HG03565 (cell line): ENCODE data around the gene CNTF.
"Not testable (repeated sequence)": the region's sequence is repeated elsewhere in the genome, so short reads cannot be mapped to it uniquely, and the experiment has no call there.

ENCODE experiments used
- ATAC-seq: cut with Tn5 transposase; IDR thresholded peaks from one replicate; pipeline ENCODE4 v1.9.1; 2021; ENCODE audit warnings: mild to moderate bottlenecking, moderate library complexity; ENCODE audit not compliant: unreplicated experiment

Gene CNTF, protein sequence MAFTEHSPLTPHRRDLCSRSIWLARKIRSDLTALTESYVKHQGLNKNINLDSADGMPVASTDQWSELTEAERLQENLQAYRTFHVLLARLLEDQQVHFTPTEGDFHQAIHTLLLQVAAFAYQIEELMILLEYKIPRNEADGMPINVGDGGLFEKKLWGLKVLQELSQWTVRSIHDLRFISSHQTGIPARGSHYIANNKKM

DNA sequence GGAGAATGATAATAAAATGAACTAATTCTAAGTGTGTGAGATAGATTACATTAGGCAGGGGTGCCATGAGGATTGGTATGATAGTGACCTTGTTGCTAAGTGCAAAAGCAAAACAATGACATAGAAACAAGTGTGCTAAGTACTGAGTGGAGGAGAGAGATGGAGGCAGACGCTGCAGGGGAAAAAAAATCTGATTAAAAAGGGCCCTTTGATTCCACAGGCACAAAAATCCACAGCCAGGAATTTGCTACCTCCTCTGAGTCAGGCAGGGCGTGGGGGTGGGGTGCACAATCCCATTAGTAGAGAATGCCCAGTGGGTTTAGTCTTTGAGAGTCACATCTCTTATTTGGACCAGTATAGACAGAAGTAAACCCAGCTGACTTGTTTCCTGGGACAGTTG, at the start of gene CNTF:
Gene CNTF (plus strand): TSS at position 322 of the 400 bp plus-strand sequence. CDS start 88 bp downstream, outside the sequence.
- ATAC-seq: no peak

DNA sequence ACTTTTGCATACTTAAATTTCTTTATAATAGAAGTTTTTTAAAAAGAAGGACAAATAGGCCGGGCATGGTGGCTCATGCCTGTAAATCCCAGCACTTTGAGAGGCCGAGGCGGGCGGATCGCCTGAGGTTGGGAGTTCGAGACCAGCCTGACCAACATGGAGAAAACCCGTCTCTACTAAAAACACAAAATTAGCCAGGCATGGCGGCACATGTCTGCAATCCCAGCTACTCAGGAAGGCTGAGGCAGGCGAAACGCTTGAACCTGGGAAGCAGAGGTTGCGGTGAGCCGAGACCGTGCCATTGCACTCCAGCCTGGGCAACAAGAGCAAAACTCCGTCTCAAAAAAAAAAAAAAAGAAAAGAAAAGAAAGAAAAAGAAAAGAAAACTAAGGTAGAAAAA, 49.6 kb upstream of the CNTF start:
- ATAC-seq: not testable (repeated sequence)

DNA sequence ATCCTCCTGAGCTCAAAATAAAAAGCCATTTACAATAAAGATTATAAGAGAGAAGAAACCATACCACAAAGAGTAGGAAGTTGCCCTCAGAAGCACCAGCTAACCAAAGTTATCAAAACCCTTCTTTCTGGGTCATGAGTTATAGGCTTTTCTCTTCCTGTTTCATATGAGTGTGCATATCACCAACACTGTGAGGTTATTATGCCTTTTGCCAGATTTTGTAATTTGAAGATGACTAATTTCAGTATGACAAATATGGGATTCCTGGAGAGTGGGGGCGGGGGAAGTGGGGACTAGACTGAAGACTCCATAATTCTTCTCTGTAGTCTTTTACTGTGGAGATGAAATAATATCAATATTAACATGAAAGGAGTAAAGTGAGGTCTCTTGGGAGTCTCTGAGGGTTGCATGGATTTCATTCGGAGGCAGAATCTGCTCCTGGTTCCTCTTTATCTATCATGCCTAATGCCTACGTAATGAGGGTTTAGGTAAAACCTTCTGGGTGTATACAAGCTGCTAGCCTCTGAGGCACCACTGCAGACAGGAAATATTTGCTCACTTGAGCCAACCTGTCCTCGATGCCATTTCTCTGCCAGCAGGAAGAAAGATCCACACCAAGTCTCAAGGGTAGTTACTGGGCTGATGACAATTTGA, 48.9 kb upstream of the CNTF start:
- ATAC-seq: peak; percentile 17

DNA sequence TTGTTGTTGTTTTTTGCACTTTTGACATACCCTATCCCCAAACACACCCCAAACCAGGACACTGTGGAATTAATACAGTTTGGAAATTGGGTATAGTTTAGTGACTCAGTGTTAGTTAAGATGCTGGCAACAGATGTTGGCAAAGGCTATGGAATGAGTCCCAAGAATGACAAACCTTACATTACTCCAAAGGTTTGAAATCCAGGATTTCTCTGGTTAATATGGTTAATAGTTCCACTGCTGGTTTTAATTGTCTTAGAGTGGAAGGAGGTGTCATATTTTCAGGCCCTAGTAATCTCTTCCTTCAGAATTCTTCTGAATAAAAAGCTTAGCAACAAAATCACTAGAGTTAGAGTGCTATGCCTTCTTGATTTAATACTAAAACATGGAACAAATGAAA, 47.6 kb upstream of the CNTF start:
- ATAC-seq: no peak

DNA sequence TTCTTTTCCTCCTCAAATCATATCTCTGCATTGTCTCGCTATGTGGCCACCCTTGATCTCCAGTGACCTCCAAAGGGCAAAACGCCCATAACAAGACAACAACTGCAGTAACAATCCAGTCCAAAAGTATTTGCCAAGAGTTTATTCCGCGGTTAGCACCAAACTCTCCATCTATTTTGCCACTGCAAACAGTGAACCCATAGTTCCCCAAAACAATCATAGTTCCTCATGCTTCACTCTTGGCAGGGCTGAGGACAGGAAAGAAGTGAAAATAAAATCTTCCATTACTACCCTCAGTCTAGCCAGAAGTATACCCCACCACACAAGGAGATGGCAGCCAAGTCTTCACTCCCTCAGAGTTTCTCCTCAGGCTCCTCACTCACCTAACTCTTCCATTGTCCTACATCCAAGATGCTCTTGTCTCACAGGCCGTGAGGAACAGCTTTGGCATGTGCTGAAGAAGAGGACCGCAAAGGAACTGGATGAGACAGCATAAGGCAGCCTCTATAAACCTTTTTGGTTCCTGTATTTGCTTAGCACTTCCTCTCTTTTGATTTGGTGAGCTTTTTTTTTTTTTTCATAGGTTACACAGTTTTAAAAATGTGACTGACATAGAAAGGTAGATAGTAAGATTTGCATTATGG, 47.0 kb upstream of the CNTF start, which contains the start of gene LPXN:
Gene LPXN (minus strand): TSS at position 480 of the 644 bp plus-strand sequence. CDS start 84 bp downstream, at position 396.
- no peak for ATAC-seq

DNA sequence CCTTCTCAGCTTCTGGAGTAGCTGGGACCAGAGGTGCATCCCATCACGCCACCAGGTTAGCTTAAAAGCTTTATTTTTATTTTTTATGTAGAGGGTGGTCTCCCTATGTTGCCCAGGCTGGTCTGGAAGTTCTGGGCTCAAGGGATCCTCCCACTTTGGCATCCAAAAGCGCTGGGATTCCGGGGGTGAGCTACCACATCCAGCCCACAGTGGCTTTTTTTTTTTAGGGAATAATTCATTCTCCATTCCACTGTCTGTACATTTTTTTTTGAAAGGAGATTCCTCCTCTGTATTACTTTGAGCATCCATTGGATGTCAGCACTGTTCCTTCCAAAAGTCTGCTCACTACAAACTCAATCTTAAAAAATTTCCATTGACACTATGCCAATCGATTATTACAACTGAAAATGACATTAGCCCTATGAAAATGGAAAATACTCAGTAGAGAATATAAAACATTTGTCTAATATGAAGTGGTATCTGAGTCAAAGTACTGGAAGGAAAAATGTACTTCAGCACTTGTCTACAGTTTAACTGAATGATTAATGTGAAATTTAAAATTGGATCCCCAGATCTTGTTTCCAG, 45.5 kb upstream of the CNTF start:
- ATAC-seq: no peak

DNA sequence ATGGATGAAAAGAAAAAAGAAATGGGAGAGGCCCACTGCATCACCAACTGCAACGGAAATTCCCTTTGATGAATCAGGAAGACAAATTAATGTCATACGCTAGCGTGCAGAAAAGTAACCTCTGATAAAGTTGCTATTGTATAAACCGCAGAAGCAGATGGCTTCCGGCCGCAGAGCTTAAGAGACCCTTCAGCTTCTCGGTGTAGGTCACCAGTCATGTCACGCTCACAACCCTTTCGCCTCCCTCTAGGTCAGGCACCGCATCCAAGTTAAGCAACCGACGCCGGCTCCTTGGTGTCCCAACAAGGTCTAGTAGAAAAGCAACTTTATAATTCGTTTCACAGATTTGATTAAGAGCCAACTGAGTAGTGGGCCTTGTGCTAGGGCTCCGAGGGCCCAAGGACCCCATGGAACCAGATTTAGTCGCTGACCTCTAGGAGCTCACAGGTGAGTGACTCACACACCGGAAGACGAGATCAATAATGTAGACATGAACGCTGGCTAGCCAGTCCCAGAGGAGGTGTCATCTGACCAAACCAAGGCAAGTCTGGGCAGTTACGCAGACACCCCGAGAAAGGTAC, 44.8 kb upstream of the CNTF start:
- ATAC-seq: peak; percentile 38

DNA sequence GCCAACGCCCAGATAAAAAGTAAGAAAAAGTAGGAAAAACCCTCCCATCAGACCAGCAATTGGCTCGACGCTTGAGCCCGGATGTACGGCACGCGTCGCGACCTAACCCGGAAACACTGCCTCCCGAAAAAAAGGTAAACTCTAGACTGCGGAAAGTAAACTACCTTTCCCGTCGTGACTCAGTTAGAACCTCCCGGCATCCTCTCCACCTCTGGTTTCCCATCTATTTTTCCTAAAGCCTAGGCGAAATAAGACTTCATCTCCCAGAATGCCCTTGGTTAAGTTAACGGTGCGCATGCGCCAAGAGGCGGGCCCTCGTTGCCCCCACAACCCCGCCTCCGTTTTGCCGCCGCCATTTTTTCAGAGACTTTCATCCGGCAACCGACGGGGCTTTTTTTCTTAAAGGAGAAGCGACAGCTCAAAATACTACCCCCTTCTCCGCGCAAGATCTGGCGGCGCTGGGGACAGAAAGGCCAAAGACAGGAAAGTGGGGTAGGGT, 44.3 kb upstream of the CNTF start:
- no peak for ATAC-seq

DNA sequence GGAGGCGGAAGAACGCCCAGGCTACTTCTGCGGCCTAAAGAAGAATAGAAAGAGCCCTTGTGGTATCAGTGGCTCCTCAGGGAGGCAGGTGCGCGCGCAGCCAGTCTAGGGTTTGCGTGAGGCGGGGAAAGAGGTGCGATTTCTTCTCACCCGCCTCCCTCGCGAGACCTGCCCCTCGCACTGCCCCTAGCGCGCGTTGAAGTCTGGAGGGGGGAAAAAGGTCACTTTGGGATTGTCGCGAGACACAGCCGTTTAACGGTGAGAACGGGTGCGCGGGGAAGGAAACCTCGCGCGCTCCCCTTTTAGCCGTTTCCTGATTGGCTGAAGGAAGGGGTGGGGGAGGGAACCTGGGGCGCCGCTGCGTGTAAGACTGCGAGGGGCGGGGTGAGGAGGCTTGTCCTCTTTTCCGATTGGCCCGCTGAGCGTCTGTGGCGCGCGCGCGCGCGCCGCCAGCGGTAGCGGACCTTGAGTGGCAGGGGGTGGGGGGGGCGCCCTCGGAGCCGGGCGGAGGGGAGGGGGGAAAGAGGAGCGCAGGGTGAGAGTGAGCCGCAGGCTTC, 43.8 kb upstream of the CNTF start, which contains the start of gene ZFP91:
Gene ZFP91 (plus strand): TSS at position 429 of the 557 bp plus-strand sequence. CDS start 219 bp downstream, outside the sequence.
- ATAC-seq: peak; percentile 22

DNA sequence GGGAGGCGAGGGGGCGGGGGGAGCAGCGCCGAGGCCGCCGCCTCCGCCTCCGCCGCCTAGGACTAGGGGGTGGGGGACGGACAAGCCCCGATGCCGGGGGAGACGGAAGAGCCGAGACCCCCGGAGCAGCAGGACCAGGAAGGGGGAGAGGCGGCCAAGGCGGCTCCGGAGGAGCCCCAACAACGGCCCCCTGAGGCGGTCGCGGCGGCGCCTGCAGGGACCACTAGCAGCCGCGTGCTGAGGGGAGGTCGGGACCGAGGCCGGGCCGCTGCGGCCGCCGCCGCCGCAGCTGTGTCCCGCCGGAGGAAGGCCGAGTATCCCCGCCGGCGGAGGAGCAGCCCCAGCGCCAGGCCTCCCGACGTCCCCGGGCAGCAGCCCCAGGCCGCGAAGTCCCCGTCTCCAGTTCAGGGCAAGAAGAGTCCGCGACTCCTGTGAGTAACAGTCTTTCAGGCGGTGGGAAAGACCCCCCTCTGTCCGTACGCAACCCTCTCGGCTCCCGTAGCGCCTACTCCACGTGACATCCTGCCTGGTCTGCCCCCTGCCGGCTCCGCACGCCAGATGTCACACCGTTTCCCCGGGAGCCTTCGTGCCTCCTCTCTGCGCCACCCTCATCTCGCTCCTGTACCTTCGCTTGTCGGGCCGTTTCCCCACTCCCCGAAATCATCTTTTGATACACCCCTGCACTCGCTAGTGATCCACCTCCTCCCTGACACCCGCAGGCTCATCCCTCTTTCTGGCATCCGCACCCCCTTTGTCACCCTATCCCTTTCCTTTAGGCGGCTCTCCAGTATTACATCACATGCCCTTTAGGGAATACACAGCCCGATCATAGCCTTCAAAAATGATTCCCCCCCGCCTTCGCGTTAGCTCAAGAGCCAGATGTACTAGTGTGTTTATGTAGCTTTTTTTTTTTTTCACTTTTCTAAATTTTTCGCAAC, 43.0 kb upstream of the CNTF start:
- peak; percentile 30 for ATAC-seq

DNA sequence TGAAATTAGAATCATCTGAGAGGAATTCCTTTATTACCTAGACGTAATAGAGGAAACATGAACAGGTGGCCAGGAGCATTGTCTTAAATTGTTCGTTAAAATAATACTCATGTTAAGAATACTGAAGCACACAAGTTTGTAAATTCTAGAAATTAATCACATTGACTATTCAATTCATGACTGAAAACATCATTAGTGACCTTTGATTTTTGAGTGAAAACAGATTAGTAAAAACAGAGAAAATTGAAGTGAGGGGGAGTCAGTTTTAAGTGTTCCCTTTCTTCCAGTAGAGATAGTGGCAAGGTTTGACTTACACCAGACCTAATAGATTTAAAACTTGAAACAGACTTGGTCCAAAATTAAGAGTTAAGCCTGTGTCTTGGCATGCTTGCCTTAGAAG, 42.2 kb upstream of the CNTF start:
- ATAC-seq: no peak

DNA sequence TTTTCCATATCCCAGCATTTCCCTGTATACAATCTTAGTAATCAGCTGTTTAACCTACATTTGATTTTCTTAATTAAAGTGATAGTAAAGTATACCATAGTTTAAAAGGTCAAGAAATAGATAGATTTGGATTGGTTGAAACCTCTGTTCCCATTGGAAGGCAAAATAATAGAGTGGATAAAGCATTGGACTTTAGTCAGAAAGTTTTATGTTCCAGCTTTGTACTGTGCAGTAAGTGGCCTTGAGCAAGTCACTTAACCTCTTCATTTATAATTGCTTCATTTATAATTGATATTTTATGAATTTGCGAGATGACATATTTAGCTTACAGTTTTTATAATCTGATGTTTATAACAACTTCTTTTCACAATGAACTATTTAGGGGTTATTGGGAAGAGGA, 40.0 kb upstream of the CNTF start:
- no peak for ATAC-seq

DNA sequence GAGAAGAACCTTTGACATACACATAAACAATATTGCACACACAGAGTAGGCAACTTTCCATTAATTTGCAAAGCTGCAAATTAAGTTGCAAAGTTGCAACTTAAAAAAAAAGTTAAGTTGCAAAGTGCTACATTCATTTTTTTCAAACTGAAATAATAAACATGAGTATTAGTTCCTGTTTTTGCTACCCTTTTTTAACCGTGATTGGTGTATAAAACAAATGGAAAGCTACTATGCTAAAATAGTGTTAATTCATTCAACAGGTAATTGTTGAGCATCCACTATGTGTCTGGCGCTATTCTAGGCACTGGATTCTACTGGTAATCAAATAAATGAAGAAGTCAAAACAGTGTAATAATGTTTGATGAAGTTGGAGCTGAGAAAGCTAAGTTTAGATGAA, 35.5 kb upstream of the CNTF start:
- no peak for ATAC-seq

DNA sequence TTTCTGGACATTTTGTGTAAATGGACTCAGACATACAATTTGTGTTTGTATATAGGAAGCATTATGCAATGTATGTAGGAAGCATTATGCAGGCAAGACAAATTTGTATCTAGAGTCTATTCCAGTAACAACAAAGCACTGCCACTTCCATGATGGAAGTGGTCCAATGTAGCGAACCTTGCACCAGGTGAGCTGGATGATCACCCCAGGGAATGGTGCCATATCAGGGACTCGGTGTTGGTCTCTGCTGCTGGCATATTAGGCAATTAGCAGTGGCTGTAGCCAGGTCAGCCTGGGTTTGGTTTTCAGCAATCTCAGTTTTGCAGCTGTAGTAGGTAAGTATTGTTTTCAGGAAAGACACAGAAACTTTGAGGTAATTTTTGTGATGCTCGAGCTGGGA, 30.8 kb upstream of the CNTF start:
- no peak for ATAC-seq

DNA sequence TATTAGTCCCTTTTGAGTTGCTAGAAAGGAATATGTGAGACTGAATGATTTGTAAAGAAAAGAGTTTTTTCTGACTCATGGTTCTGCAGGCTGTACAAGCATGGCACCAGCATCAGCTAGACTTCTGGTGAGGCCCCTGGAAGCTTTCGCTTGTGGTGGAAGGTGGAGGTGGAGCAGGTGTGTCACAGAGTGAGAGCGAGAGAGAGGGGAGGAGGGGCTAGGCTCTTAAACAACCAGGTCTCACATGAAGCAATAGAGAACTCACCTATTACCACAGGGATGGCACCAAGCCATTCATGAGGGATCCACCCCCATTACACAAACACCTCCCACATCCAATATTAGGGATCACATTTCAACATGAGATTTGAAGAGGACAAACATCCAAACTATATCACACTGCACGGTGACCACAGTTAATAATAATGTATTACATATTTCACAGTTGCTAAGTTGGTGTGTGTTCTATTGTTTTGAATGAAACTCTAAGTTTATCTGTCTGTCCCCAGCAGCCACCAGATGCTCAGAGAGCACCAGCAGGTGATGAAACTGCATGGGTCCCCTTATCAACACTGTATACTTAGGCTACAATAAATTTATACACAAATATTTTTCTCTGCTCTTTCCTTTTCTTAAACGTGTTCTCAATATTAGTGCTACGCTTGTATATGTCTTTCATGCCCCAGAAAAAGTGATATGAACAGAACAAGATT, 29.5 kb upstream of the CNTF start:
- ATAC-seq: no peak

DNA sequence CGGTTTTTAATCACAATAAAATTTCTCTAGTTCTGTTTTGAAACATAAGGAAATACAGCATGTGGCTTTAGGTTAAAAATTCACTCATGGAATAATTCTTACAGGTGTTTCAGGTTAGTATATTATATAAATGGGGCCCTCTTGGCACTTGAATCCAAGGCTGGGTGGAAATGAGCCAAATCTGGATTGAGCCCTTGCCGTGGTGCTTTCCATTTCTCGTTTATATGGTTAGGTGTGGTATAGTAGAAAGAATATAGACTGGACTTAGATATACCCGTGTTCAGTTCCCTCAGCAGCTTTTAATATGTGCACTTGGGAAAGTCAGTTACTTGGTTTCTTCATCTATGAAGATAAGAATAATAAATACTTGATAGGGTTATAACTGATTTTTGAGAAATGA, 27.6 kb upstream of the CNTF start:
- ATAC-seq: no peak

DNA sequence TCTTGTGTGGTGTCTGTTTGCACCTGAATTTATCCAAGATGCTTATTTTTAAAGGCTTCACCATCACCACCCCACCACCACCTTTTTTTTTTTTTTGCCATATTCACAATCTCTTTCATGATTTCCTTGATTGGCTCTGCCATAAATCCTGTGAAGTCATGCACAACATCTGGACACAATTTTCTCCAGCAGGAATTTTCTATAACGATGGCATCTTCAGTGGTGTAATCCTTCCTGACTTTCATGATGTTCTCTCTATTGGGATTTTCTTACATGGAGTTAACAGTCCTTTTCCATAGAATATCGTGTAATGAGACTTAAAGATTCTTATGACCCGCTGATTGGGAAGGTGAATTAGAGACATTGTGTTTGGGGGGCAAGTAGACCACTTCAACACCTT, 25.8 kb upstream of the CNTF start:
- ATAC-seq: no peak

DNA sequence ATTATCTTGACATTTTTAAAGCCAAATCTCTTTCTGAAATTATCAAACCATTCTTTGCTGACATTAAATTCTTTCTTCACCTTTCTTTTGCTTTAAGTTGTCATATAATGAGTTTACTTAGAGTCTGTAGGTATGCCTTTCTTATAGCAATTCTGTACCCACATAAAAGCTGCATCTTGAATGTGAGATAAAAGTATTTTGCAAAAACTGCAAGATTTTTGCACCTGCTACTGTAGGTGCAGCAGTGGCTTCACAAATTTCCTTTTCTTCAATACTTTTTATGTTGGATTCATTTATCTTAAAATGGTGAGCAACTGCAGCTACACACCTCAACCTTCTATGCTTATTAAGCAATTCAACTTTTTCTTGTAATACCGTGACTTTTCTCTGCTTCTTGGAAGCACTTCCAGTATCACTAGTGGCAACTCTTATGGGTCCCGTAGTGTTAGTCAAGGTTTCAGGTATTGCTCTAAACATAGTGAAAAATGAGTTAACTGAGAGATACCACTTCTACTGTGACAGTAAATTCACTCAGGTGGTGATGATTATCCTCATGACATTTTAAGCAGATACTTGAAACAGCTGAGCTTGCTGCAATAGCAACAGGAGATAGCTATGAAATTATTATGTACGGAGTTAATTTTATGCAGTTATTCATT, 24.9 kb upstream of the CNTF start:
- ATAC-seq: no peak

DNA sequence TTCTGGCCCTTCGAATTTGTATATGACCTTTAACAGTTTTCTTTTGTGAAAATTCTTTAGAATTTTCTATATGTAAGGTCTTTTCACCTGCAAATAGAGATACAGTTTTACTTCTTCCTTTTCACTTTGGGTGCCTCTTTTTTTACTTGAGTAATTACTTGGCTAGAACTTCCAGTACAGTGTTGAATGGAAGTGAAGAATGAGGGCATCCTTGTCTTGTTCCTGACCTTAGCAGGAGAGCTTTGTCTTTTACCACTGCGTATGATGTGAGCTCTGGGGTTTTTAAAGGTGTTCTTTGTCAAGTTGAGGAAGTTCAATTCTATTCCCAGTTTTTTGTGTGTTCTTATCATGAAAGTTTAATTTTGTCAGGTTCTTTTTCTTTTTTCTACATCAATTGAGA, 22.0 kb upstream of the CNTF start:
- ATAC-seq: no peak
